Hepatic stellate cell (primary cell): Measurements from ENCODE around the gene ONECUT1.
"Not testable (repeated sequence)": the region's sequence is repeated elsewhere in the genome, so short reads cannot be mapped to it uniquely, and the experiment has no call there.

Experiments used
- DNase-seq: peaks from one replicate; pipeline ENCODE4 v3.0.0; 2011; ENCODE audit warnings: low spot score

Gene ONECUT1

GRCh38 chr15:52790169-52790708, at the start of gene ONECUT1:
Gene ONECUT1, minus strand, starts transcription at chr15:52790336. Its CDS starts 452 bp downstream, at chr15:52789884.
- peak; percentile 75 for DNase-seq

DNA sequence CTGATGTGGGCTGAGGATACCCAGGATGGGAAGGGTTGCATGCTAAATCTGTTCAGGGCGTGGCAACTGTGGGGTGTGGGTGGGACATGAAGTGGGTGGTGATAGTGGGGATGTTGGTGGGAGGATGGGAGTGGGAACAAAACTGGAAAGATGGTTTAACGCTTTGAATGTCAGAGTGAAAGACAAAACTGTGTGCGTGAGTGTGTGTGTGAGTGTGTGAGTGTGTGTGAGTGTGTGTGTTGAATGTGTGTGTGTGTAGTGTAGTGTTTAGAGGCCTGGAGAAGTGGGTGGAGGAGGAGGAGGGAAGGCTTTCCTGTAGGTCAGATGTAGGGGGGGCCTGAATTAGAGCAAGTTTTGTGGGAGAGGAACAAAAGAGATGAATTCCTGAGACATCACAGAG, 44.2 kb upstream of the ONECUT1 start:
- DNase-seq: no peak

DNA sequence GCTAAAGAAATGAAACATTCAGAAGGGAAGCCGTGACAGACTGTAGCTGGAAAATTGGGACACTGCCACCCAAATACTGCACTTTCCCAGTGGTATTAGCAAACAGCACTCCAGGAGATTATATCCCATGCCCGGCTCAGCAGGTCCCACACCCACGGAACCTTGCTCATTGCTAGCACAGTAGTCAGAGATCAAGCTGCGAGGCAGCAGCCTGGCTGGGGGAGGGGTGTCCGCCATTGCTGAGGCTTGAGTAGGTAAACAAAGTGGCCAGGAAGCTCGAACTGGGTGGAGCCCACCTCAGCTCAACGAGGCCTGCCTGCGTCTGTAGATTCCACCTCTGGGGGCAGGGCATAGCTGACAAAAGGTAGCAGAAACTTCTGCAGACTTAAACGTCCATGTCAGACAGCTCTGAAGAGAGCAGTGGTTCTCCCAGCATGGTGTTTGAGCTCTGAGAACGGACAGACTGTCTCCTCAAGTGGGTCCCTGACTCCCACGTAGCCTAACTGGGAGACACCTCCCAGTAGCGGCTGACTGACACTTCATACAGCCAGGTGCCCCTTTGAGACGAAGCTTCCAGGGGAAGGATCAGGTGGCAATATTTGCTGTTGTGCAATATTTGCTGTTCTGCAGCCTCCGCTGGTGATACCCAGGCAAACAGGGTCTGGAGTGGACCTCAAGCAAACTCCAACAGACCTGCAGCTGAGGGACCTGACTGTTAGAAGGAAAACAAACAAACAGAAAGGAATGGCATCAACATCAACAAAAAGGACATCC, 34.2 kb upstream of the ONECUT1 start:
- not testable (repeated sequence) for DNase-seq

DNA sequence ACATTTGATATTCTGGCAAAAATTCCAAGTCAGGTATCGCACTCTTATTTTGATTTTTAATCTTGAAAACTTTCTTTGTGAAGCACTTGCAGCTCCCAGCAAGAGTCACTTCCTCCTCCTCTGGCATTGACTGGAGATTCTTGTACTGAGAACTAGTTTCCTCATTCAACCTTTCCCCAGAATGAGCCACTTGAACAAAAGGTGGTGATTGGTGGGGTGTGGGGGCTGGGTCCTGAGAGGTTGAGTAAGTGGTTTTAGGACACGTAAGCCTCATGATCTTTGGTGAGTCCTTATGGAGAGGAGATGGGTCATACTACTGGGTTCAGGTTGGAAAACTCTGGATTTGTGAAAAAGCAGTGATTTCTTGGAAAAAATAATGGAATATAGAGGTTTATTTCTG, 32.3 kb upstream of the ONECUT1 start:
- DNase-seq: no peak

DNA sequence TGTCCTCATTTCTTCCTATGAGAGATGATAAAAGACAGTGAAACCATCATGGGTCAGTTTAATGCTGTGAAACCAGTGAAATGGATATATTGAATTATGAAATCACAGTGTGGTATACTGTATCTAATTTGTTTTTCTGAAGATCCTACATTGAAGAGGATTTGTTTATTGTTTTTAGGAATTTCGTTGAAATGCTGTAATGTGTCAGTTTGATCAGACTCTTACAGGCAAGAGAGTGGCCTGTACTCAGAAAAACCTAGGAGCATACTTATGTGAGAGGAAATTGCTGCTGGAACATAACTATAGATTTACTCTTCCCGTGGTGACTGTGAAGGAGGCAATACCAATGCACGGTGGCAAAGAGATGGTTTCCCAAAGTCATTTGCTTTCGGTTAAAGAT, 29.1 kb upstream of the ONECUT1 start:
- DNase-seq: no peak

GRCh38 chr15:52815899-52816298, 25.8 kb upstream of the ONECUT1 start:
- DNase-seq: not testable (repeated sequence)

DNA sequence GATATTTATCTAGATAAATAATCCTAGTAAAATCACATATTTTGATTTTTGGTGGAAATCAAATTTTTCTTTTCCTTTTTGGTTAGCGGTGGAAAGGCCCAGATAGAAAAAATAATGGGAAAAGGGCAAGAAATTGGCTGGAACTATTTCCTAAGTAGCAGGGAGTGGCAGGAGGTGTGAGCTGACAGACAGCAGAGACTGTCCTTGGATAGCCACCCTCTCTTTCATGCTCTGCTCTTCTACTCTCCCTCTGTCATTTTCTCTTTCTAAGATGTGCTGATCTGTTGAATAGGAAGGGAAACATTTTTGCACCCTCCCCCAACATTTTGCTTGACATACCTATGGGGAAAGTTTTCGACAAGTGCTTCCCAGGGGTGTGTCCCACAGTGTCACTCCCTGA, 18.9 kb upstream of the ONECUT1 start:
- no peak for DNase-seq

- DNase-seq: no peak
These were observed 18.3 kb upstream of the ONECUT1 start for GRCh38 chr15:52808441-52808840.

DNA sequence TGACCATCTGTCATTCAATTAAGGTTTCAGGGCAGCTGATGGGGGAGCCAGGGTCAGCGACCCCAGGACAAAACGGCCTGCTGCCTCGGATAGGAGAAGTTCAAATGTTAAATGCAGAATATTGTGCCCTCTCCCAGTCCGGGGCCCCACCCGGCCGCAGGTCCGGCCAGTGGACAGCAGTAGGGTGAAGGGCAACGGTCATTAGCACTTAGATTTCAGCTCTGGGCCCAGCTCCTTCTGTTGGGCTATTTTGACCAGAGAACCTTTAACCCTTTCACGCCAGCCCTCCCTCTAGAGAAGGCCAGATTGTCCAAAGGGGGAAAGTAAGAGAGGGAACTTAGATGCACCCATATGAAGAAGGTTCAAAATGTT, 16.1 kb upstream of the ONECUT1 start:
- DNase-seq: no peak

DNA sequence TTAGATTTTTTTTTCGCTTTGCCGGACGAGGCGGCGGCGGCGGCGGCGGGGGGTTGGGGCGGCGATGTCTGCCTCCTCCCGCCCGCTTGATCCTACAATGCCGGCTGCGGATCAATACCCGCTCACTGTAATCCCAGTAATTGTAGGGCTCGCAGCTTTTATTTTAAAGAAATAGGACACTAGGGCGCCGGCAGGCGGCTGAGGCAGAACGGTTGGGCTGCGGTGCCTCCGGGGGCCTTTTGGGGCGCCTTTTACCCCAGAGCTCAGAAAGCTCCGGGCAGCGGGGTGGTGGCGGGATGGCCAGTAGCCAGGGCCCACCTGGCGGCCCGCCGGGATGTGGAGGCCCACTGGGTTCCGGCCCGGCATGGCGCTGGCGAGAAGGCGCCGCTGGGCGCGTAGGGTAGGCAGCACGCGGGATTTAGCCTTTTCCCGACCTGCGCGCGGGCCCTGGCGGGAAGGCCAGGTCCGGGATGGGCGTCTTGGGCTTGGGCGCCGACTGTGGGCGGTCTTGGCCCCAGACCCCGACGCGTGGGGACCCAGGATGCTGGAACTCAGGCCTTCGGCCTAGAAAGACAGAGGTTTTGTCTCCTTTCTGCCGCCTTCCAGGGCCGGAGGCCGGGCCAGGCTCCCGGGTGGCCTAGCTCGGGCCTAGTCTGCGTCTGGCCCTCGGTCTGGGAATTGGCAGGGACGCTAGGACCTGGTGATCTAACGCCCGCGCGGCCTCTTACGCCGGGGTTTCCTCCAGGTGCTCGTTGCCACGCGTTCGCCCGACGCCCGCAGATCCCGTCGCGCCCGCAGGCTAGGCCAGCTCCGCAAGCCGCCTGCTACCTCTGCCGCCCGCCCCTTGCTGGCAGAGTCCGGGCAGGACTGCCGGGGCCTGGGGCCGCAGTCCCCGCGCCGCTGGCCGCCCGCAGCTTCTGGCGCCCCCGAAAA, 15.5 kb upstream of the ONECUT1 start:
- no peak for DNase-seq

- no peak for DNase-seq
These were observed 14.5 kb upstream of the ONECUT1 start for GRCh38 chr15:52804526-52805081.

DNA sequence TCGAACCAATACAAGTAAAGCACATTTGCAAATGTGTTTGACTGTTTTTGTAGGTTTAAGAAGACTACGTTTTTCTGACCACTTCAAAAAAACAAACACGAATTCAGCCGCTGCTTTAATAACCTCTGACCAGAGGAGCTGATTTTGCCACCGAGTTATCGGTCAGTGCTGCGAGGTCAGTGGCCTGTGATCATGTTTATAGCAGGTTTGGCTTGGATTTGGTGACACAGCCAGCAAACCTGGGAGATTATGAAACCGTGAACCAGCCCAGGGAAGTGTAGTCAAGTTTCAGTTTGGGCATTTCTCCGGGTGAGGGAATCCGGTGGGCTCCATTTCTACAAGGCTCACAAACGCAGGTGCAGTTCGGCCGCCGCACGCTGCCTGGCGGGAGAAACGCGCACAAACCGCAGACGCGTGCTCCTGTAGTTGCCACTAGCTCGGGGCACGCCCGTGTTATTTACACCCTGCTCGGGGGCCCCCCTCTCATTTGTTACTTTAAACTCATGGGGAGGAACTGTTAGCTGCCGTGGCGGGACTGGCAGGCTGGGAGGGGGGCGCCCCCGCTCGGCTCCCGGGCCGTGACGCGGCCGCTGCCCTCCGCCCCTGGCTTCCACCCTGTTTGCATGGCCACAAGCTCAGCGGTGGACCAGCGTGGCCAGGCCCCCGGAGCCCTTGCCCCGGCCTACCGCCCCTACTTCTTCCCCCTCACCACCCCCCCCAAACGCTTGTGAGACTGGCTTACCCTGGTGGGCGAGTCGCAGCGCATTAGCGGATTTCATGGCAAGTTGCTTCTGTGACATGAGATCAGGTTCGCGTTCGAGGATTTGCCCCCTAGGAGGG, 13.6 kb upstream of the ONECUT1 start:
- no peak for DNase-seq

GRCh38 chr15:52803108-52803466, 13.0 kb upstream of the ONECUT1 start:
- no peak for DNase-seq

- DNase-seq: no peak
These were observed 12.0 kb upstream of the ONECUT1 start for GRCh38 chr15:52802110-52802509.

GRCh38 chr15:52801748-52802085, 11.6 kb upstream of the ONECUT1 start:
- DNase-seq: no peak

GRCh38 chr15:52800828-52801747, 11.0 kb upstream of the ONECUT1 start:
- DNase-seq: no peak

DNA sequence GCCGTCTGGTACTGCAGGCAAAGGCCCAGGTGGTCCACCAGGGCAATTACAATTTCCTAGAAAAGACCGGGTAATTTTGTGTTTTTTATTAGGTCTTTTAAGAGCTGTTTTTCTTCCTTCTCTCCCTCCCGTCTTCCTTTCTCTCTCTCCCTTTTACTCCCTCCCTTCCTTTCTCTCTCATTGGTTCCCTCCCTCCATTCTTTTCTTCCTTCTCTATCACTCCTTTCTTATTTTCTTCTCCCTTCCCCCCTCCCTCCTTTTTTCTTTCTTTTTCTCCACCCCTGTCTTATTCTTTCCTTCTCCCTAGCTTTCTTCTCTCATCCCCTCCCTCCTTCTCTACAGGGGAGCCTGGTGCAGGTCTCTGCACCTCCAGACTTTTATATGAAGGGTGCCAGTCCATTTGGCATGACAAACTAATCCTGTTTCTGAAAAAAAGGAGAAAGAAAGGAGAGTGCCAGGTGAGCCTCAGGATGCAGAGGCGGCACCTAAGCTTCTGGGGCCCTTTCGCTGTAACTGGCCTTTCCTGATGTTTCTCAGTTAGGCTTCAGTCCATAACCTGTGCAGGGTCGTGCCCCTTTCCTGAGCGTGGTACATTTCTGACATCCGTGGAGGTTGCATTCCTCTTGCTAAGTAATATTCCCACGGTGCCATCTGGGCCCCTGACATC, 9.1 kb upstream of the ONECUT1 start:
- DNase-seq: no peak

DNA sequence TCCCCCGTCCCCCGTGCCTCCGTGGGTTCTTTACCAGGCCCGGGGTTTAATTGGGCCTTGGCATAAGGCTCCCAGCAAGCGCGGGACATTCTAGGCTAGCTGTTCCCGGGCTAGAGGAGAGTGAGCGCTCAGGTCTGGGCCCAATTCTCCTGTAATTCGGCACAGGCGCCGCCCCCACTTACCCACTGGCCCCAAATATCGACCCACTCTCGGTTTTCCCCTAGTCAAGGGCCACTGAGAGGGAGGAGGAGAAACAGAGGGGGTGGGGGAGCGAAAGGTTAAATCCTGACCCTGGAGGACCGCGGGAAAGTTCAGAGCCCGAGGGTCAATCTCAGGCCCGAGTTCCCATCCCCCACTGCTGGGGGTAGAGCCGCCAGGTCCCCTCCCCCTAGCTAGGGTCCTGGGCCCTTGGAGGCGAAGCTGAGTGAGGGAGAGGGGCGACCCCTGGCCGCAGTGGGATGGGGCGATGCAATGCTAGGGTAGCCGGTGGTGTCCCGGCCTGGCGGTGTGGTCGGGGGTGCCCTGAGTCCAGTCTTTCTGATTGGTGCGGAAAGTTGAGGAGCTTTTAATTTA, 8.5 kb upstream of the ONECUT1 start:
- DNase-seq: no peak

DNA sequence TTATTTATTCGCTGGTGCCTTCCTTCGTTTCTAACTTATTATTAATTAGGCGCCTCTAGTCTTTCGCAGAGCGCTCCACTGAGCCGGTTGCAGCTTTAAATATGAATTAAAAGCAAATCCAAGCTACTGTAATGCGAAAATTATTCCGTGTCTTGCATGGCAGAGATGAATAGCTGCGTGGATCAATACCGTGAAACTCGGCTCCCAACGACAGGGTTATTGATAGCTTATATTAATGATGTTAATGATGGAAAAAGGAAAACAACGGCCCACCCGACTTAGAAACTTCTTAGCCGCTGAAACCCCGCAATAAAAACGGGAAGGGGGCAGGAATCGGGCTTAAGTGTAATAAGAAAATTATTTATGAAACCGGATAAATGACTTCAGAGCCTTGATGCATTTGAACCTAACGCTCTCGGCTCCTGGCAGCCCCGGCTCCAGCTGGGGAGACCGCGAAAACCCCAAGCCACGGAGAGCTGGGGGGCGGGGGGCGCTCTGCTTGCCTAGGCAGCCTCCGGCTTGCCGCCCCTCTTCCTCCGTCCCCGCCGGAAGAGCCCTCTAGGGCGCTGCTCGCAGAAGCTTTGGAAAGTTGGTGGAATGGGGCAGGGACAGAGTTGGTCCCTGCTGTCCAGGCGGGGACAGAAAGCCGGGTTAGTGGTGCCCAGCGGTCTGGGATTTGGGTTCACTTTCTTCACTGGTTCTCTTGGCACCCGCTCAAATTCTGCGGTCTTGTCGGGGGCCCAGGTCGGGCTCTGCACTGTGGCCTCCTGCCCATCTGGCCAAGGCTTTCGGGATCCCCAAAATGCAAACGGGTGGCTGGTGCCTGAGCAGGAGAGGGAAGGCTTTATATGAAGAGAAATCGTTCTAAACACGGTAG, 7.7 kb upstream of the ONECUT1 start:
- no peak for DNase-seq
